Activated T-cell treated with anti-CD3 and anti-CD28 coated beads, Interleukin-2, amount 50 U/mL, for 24 hours (primary cell): ENCODE results near the gene SPPL2B.

Experiments used
- DNase-seq: peaks from one replicate; pipeline ENCODE4 v3.0.0-alpha.2; 2020
- H3K27ac Mint-ChIP-seq: 2 replicates; pipeline ENCODE4 v1.8.0; 2020; ENCODE audit warnings: mild to moderate bottlenecking, mixed read lengths
- H3K27me3 Mint-ChIP-seq: 2 replicates; pipeline ENCODE4 v1.8.0; 2020; ENCODE audit warnings: mixed read lengths
- H3K36me3 Mint-ChIP-seq: 2 replicates; pipeline ENCODE4 v1.8.0; 2020; ENCODE audit warnings: low read depth, mixed read lengths
- H3K4me1 Mint-ChIP-seq: 2 replicates; pipeline ENCODE4 v1.8.0; 2020; ENCODE audit warnings: low read depth, mixed read lengths
- H3K4me3 Mint-ChIP-seq: 2 replicates; pipeline ENCODE4 v1.8.0; 2020; ENCODE audit warnings: mild to moderate bottlenecking, moderate library complexity, mixed read lengths
- H3K9me3 Mint-ChIP-seq: 2 replicates; pipeline ENCODE4 v1.8.0; 2020; ENCODE audit warnings: mixed read lengths

SPPL2B gene

GRCh38 chr19:2334986-2335846 lies 6.7 kb downstream of the SPPL2B start:
- Mint-ChIP-seq H3K9me3 (peaks cover 5% of the 10 kb centered on the region), H3K36me3 (peaks cover 18% of the 10 kb centered on the region), H3K4me1 (peaks cover 39% of the 10 kb centered on the region), H3K27ac (no peak overlapping the region), H3K27me3 (no peaks in the 10 kb centered on the region), H3K4me3 (no peak overlapping the region)
- no peak for DNase-seq

- peaks cover 18% of the 10 kb centered on the region for H3K36me3 Mint-ChIP-seq
- peaks cover 5% of the 10 kb centered on the region for H3K9me3 Mint-ChIP-seq
- no peaks in the 10 kb centered on the region for H3K27me3 Mint-ChIP-seq
- DNase-seq, result no peak
- peaks cover 32% of the 10 kb centered on the region for H3K4me1 Mint-ChIP-seq
- H3K4me3 Mint-ChIP-seq, result no peak overlapping the region
- H3K27ac Mint-ChIP-seq, result no peak overlapping the region
These were observed 7.4 kb downstream of the SPPL2B start for GRCh38 chr19:2335848-2336247.

- Mint-ChIP-seq H3K9me3 (peaks cover 5% of the 10 kb centered on the region), H3K27ac (no peak overlapping the region), H3K36me3 (peaks cover 22% of the 10 kb centered on the region), H3K27me3 (no peaks in the 10 kb centered on the region), H3K4me1 (peaks cover 23% of the 10 kb centered on the region), H3K4me3 (no peak overlapping the region)
- no peak for DNase-seq
These were observed 8.2 kb downstream of the SPPL2B start for GRCh38 chr19:2336528-2337328.

GRCh38 chr19:2337329-2337707 lies 8.8 kb downstream of the SPPL2B start:
- H3K4me3 Mint-ChIP-seq, result no peak overlapping the region
- peaks cover 5% of the 10 kb centered on the region for H3K9me3 Mint-ChIP-seq
- DNase-seq, result no peak
- H3K27me3 Mint-ChIP-seq, result no peaks in the 10 kb centered on the region
- H3K4me1 Mint-ChIP-seq, result peaks cover 18% of the 10 kb centered on the region
- peaks cover 24% of the 10 kb centered on the region for H3K36me3 Mint-ChIP-seq
- H3K27ac Mint-ChIP-seq, result no peak overlapping the region

GRCh38 chr19:2338055-2338615 lies 9.7 kb downstream of the SPPL2B start:
- H3K27ac Mint-ChIP-seq, result no peak overlapping the region
- H3K27me3 Mint-ChIP-seq, result no peaks in the 10 kb centered on the region
- DNase-seq, result no peak
- H3K9me3 Mint-ChIP-seq, result peaks cover 5% of the 10 kb centered on the region
- peaks cover 24% of the 10 kb centered on the region for H3K36me3 Mint-ChIP-seq
- H3K4me3 Mint-ChIP-seq, result no peak overlapping the region
- H3K4me1 Mint-ChIP-seq, result peaks cover 13% of the 10 kb centered on the region

- peaks cover 24% of the 10 kb centered on the region for H3K36me3 Mint-ChIP-seq
- H3K27me3 Mint-ChIP-seq, result no peaks in the 10 kb centered on the region
- H3K27ac Mint-ChIP-seq, result no peak overlapping the region
- peaks cover 7% of the 10 kb centered on the region for H3K4me1 Mint-ChIP-seq
- H3K9me3 Mint-ChIP-seq, result peaks cover 5% of the 10 kb centered on the region
- DNase-seq, result no peak
- no peak overlapping the region for H3K4me3 Mint-ChIP-seq
These were observed 10.5 kb downstream of the SPPL2B start for GRCh38 chr19:2338751-2339643.

GRCh38 chr19:2339644-2340310 lies 11.3 kb downstream of the SPPL2B start:
- DNase-seq, result no peak
- H3K27me3 Mint-ChIP-seq, result no peaks in the 10 kb centered on the region
- peaks cover 5% of the 10 kb centered on the region for H3K9me3 Mint-ChIP-seq
- H3K4me3 Mint-ChIP-seq, result no peak overlapping the region
- H3K27ac Mint-ChIP-seq, result no peak overlapping the region
- H3K36me3 Mint-ChIP-seq, result peaks cover 25% of the 10 kb centered on the region
- peaks cover 7% of the 10 kb centered on the region for H3K4me1 Mint-ChIP-seq

GRCh38 chr19:2340496-2341243 lies 12.2 kb downstream of the SPPL2B start:
- Mint-ChIP-seq H3K4me1 (peaks cover 6% of the 10 kb centered on the region), H3K27me3 (no peaks in the 10 kb centered on the region), H3K4me3 (no peak overlapping the region), H3K9me3 (peaks cover 4% of the 10 kb centered on the region), H3K27ac (no peak overlapping the region), H3K36me3 (peaks cover 26% of the 10 kb centered on the region)
- no peak for DNase-seq

- Mint-ChIP-seq H3K4me1 (peaks cover under 1% of the 10 kb centered on the region), H3K9me3 (no peaks in the 10 kb centered on the region), H3K27ac (no peak overlapping the region)
These were observed 12.8 kb downstream of the SPPL2B start for GRCh38 chr19:2341244-2341751.

GRCh38 chr19:2341982-2342381 lies 13.5 kb downstream of the SPPL2B start:
- Mint-ChIP-seq H3K36me3 (peaks cover 26% of the 10 kb centered on the region), H3K9me3 (no peaks in the 10 kb centered on the region), H3K4me3 (no peak overlapping the region), H3K27me3 (no peaks in the 10 kb centered on the region), H3K4me1 (no peaks in the 10 kb centered on the region), H3K27ac (no peak overlapping the region)
- no peak for DNase-seq

More at GRCh38 chr19:2341244-2341751, 12.8 kb downstream of the SPPL2B start:
- H3K27me3 Mint-ChIP-seq, result no peaks in the 10 kb centered on the region
- H3K36me3 Mint-ChIP-seq, result peaks cover 26% of the 10 kb centered on the region
- no peak for DNase-seq
- no peak overlapping the region for H3K4me3 Mint-ChIP-seq

- Mint-ChIP-seq H3K4me1 (no peaks in the 10 kb centered on the region), H3K36me3 (peaks cover 24% of the 10 kb centered on the region), H3K27me3 (no peaks in the 10 kb centered on the region), H3K4me3 (no peak overlapping the region), H3K9me3 (no peaks in the 10 kb centered on the region), H3K27ac (no peak overlapping the region)
- DNase-seq, result no peak
These were observed 14.3 kb downstream of the SPPL2B start for GRCh38 chr19:2342656-2343288.

GRCh38 chr19:2343289-2343982 lies 15.0 kb downstream of the SPPL2B start:
- no peaks in the 10 kb centered on the region for H3K9me3 Mint-ChIP-seq
- no peaks in the 10 kb centered on the region for H3K4me1 Mint-ChIP-seq
- H3K27ac Mint-ChIP-seq, result no peak overlapping the region
- H3K36me3 Mint-ChIP-seq, result peaks cover 21% of the 10 kb centered on the region
- H3K27me3 Mint-ChIP-seq, result no peaks in the 10 kb centered on the region
- H3K4me3 Mint-ChIP-seq, result no peak overlapping the region
- no peak for DNase-seq
